Chondrocyte (in vitro differentiated cells): ENCODE measurements around the gene ZNF438. TPM values are rescaled to one million over a fixed set of nuclear protein-coding genes. Genes with fewer than 3 reads are reported as not detected.

ENCODE experiments used
- DNase-seq: peaks from one replicate; pipeline ENCODE4 v3.0.0; 2021; ENCODE audit warnings: mixed read lengths, low spot score
- H3K27ac Mint-ChIP-seq: one replicate; pipeline ENCODE4 v1.8.0; 2021; ENCODE audit warnings: mild to moderate bottlenecking, moderate library complexity, mixed read lengths; ENCODE audit not compliant: unreplicated experiment
- H3K27me3 Mint-ChIP-seq: 2 replicates; pipeline ENCODE4 v1.8.0; 2021; ENCODE audit warnings: low read depth, mixed read lengths
- H3K36me3 Mint-ChIP-seq: 2 replicates; pipeline ENCODE4 v1.8.0; 2021; ENCODE audit warnings: low read depth, mixed read lengths
- H3K4me1 Mint-ChIP-seq: 2 replicates; pipeline ENCODE4 v1.8.0; 2021; ENCODE audit warnings: low read depth, mild to moderate bottlenecking, mixed read lengths
- H3K4me3 Mint-ChIP-seq: one replicate; pipeline ENCODE4 v1.8.0; 2021; ENCODE audit warnings: mild to moderate bottlenecking, moderate library complexity, mixed read lengths; ENCODE audit not compliant: unreplicated experiment
- H3K9me3 Mint-ChIP-seq: 2 replicates; pipeline ENCODE4 v1.8.0; 2021; ENCODE audit warnings: low read depth, mixed read lengths
- total RNA-seq: library from RNA; stranded (reverse); gene quantifications from 3 replicates; pipeline ENCODE4 v1.2.1, GENCODE V29; 2021
- TF ChIP-seq, protein P1 (sequence below): fragments of 200-600 bp; sonication (generic); IDR thresholded peaks from 2 replicates; pipeline ENCODE4 v1.5.0; 2021; ENCODE audit warnings: antibody characterized with exemption, mild to moderate bottlenecking, moderate library complexity

The ZNF438 gene
- total RNA-seq, 1 donor from 2014 or later = 4.9 TPM

DNA sequence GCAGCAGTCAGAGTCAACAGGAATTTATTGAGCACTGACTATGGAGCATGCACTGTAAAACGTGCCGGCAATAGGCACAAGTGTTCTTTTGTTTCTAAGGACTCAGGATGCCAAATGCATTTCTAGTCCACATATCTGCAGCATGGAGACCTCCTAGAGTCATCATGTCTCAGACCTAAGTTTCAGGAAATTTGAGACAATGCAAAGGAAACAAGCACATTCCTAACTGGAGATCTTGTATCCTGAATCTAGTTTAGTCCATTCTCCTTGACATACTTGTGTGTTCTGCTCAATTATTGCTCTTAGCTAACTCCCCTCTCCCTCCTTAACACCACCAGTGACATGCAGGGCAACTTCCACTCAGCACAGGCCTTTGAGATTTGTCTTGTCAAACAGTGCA lies 173.2 kb downstream of the ZNF438 start:
- Mint-ChIP-seq H3K36me3 (no peaks in the 10 kb centered on the region), H3K9me3 (no peaks in the 10 kb centered on the region), H3K27ac (no peak overlapping the region), H3K4me1 (peaks cover 7% of the 10 kb centered on the region), H3K4me3 (no peak overlapping the region), H3K27me3 (no peaks in the 10 kb centered on the region)
- no peak for DNase-seq
- TF ChIP-seq, protein P1, sequence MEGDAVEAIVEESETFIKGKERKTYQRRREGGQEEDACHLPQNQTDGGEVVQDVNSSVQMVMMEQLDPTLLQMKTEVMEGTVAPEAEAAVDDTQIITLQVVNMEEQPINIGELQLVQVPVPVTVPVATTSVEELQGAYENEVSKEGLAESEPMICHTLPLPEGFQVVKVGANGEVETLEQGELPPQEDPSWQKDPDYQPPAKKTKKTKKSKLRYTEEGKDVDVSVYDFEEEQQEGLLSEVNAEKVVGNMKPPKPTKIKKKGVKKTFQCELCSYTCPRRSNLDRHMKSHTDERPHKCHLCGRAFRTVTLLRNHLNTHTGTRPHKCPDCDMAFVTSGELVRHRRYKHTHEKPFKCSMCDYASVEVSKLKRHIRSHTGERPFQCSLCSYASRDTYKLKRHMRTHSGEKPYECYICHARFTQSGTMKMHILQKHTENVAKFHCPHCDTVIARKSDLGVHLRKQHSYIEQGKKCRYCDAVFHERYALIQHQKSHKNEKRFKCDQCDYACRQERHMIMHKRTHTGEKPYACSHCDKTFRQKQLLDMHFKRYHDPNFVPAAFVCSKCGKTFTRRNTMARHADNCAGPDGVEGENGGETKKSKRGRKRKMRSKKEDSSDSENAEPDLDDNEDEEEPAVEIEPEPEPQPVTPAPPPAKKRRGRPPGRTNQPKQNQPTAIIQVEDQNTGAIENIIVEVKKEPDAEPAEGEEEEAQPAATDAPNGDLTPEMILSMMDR = no peak

- no peaks in the 10 kb centered on the region for H3K36me3 Mint-ChIP-seq
- TF ChIP-seq, protein P1 = no peak
- H3K27ac Mint-ChIP-seq = no peak overlapping the region
- no peak overlapping the region for H3K4me3 Mint-ChIP-seq
- H3K27me3 Mint-ChIP-seq = no peaks in the 10 kb centered on the region
- peaks cover 7% of the 10 kb centered on the region for H3K4me1 Mint-ChIP-seq
- DNase-seq = no peak
- no peaks in the 10 kb centered on the region for H3K9me3 Mint-ChIP-seq
These were observed 173.9 kb downstream of the ZNF438 start for GRCh38 chr10:30857803-30858202.

GRCh38 chr10:30855131-30855530 lies 176.5 kb downstream of the ZNF438 start:
- Mint-ChIP-seq H3K36me3 (no peaks in the 10 kb centered on the region), H3K27me3 (no peaks in the 10 kb centered on the region), H3K9me3 (no peaks in the 10 kb centered on the region), H3K27ac (no peak overlapping the region), H3K4me1 (peaks cover 7% of the 10 kb centered on the region), H3K4me3 (no peak overlapping the region)
- no peak for DNase-seq
- TF ChIP-seq, protein P1 = no peak

GRCh38 chr10:30854656-30855055 lies 177.0 kb downstream of the ZNF438 start:
- TF ChIP-seq, protein P1 = no peak
- H3K27me3 Mint-ChIP-seq = no peaks in the 10 kb centered on the region
- no peaks in the 10 kb centered on the region for H3K9me3 Mint-ChIP-seq
- no peak overlapping the region for H3K4me3 Mint-ChIP-seq
- no peak for DNase-seq
- H3K27ac Mint-ChIP-seq = no peak overlapping the region
- H3K36me3 Mint-ChIP-seq = peaks cover 3% of the 10 kb centered on the region
- H3K4me1 Mint-ChIP-seq = peaks cover 7% of the 10 kb centered on the region

- H3K4me3 Mint-ChIP-seq = no peak overlapping the region
- no peak for DNase-seq
- H3K27me3 Mint-ChIP-seq = no peaks in the 10 kb centered on the region
- no peaks in the 10 kb centered on the region for H3K9me3 Mint-ChIP-seq
- H3K27ac Mint-ChIP-seq = no peak overlapping the region
- peaks cover 14% of the 10 kb centered on the region for H3K36me3 Mint-ChIP-seq
- TF ChIP-seq, protein P1 = no peak
- peaks cover 2% of the 10 kb centered on the region for H3K4me1 Mint-ChIP-seq
These were observed 178.6 kb downstream of the ZNF438 start for GRCh38 chr10:30853066-30853465.
